Testis (tissue), 2 donors: Measurements from ENCODE around the gene NUP160.

Experiments used
- POLR2A ChIP-seq: fragments of 450-650 bp; IDR thresholded peaks from one replicate; pipeline ENCODE4 v1.6.1; 2017; ENCODE audit warnings: antibody characterized with exemption, mild to moderate bottlenecking, moderate library complexity
- TF ChIP-seq, protein P1 (sequence below), 3 experiments: fragments of 450-650 bp in 2 of 3; fragments of 200-600 bp in 1 of 3; sonication (generic) in 1 of 3; IDR thresholded peaks; one replicate each; pipeline ENCODE4 v1.5.1; 2016 to 2019; ENCODE audit warnings: antibody characterized with exemption in 3 of 3, mild to moderate bottlenecking in 2 of 3, moderate library complexity in 1 of 3

DNA sequence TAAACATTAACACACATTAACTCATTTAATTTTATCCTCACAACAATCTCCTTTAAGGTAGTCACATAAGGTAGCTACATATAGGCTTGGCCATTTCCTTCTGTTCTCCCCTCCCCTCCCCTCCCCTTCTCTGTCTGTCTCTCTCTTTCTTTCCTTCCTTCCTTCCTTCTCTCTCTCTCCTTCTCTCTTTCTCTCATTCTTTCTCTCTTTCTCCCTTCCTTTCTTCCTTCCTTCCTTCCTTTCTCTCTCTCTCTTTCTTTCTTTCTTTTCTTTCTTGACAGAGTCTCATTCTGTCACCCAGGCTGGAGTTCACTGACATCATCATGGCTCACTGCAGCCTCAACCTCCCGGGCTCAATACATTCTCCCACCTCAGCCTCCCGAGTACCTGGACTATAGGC, 22.3 kb upstream of the NUP160 start:
- TF ChIP-seq, protein P1, sequence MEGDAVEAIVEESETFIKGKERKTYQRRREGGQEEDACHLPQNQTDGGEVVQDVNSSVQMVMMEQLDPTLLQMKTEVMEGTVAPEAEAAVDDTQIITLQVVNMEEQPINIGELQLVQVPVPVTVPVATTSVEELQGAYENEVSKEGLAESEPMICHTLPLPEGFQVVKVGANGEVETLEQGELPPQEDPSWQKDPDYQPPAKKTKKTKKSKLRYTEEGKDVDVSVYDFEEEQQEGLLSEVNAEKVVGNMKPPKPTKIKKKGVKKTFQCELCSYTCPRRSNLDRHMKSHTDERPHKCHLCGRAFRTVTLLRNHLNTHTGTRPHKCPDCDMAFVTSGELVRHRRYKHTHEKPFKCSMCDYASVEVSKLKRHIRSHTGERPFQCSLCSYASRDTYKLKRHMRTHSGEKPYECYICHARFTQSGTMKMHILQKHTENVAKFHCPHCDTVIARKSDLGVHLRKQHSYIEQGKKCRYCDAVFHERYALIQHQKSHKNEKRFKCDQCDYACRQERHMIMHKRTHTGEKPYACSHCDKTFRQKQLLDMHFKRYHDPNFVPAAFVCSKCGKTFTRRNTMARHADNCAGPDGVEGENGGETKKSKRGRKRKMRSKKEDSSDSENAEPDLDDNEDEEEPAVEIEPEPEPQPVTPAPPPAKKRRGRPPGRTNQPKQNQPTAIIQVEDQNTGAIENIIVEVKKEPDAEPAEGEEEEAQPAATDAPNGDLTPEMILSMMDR (IDR thresholded peaks at IDR 0.05), result no peak
- TF ChIP-seq POLR2A, result no peak
